Stimulated activated CD4-positive, alpha-beta T cell treated with anti-CD3 and anti-CD28 coated beads, Interleukin-4, amount 100 ng/mL, for 4 hours (primary cell): Measurements from ENCODE around the gene MYOT.
"Not testable (repeated sequence)": the region's sequence is repeated elsewhere in the genome, so short reads cannot be mapped to it uniquely, and the experiment has no call there.

Experiments used
- DNase-seq, 2 experiments: peaks; one replicate each; pipeline ENCODE4 v3.0.0-alpha.2; 2020

MYOT gene

DNA sequence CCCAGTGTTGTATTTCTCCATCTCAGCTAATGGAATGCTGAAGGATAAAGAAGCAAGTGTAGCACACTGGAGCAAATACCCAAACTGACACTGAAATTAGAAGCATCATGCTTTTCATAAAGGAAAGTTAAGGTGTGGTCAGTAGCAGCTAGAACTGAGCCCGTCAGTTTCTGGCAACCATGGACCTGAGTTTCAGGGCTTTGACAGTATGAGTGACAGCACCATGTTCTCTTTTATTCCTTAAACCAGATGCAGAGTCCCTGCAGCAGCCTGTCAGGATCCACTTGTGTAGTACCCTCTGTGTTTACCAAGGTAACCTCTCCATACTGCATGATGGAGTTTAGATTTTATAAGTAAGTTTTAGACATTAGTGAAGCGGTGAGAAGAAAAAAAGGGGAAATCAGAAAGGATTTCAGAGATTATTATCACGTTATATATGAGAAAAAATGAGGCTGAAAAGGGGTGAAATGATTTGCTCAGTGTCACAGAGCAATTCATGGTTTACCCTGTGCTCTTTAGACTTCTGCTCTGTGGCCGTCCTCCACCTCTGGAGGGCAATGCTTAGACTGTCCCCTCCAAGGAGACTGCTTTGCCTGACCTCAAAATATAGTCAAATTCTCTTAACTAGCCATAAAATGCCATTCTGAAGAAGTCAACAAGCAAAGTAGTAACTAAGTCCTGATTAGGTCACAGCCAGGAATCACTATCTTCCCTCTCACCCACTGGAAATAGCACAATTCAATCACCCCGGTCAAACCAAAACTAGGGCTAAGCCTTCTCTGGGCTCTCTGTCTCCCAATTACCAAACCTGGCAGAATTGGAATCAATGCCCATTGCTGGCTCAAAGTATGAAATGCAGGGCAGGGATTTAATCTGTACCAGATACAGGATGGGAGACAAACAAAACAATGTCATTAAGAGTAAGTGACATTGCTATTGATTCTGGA is 10.5 kb upstream of the MYOT start:
- no peak for DNase-seq

DNA sequence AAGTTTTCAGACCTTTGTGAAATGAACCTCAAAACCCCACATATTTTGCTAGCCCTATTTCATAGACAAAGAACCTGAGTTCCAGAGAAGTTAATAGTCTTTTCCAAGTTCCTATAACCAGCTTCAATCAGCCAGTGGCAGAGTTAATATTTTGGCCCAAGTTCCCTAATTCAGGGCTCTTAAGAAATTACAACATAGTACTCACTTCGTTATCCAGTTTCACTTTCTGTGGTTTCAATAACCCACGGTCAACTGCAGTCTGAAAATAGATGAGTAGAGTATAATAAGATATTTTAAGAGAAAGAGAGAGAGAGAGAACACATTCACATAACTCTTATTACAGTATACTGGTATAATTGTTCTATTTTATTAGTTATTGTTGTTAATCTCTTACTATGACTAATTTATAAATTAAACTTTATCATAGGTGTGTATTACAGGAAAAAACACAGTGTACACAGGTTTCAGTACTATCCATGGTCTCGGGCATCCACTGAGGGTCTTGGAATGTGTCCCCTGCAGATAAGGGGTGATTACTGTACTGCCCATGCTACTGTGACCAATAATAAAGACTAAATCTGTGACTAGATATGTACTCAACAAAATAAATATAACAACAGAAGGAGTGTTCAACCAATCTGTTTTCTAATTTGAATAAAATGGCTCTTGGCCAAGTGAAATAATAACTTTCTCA is 9.3 kb upstream of the MYOT start:
- no peak for DNase-seq

DNA sequence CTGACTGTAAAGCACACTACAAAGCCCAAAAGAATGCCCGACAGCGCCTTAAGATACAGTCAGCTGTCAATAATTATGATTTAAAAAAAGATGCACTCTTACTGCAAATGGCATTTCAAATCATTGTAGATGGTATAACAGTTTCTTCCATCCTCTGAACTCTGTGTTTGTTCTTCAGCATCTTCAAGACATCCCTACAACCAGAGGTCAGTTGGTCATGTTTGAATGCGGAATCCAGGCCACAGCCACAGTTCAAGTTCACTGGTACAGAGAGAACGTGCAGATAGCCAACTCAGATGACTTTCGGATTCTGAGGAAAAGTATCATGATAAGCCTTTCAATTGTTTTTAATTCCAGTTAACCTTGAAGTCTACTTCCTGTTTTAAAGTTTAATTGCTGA is 8.7 kb upstream of the MYOT start:
- no peak for DNase-seq

DNA sequence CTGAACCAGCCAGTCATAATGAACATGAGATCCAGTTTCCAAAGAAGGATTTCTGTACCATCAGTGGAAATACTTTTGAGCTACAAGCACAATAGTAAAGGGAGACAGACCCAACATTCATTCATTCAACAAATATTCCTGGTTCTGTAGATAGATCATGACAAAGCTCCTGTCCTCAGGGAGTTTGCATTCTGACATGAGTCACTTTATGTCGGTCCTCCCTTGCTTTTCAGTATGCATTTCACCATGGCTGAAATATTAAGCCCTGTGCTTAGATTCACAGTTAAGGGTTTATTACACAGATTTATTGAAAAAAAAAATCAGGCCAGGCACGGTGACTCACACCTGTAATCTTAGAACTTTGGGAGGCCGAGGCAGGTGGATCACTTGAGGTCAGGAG is 5.4 kb upstream of the MYOT start:
- DNase-seq, result no peak

GRCh38 chr5:137863653-137864052 is 4.0 kb upstream of the MYOT start:
- DNase-seq, result not testable (repeated sequence)

- no peak for DNase-seq
These were observed 895 bp upstream of the MYOT start for GRCh38 chr5:137866541-137867388.

- no peak for DNase-seq
These were observed 3.1 kb downstream of the MYOT start for GRCh38 chr5:137870647-137871339.

DNA sequence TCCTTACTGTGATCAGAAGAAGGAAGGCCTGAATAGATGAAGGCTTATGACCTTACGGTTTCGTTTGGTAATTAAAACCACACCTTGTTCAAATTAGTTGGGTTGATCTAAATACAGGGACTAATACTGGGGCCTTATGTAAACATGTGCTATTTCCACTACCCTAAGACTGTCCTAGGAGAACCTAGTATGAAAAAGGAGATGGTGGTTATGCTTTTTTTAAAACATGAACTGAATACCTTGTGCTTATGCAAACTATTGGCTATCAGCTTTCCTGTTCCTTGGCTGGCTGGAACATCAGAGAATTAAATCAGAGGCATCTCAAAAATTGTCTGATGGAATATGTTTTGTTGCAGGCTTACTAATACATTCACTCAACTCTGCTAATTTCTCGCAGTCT is 3.9 kb downstream of the MYOT start:
- DNase-seq, result no peak

- no peak for DNase-seq
These were observed 4.8 kb downstream of the MYOT start for GRCh38 chr5:137872466-137872865.

GRCh38 chr5:137876101-137876500 is 8.4 kb downstream of the MYOT start:
- DNase-seq, result no peak

- DNase-seq, result no peak
These were observed 12.7 kb downstream of the MYOT start for GRCh38 chr5:137880313-137880712.

DNA sequence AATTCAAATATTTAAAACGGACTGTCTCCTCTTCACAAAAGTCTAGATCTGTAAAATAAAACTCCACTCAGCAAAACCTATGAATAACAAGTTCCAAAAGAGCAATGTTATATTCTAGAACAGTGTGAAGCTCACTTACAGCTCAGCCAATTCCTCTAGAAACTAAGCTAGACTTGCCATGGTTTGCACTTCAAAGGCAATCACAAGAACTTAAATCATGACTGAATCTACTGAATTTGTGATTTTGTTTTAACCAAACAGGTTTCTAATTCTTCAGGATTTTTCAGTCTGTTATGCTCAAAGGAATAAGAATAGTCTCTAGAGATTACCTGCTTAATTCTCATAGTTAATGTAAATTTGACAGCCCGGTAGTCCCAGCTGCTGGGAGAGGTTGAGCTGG is 20.2 kb downstream of the MYOT start:
- no peak for DNase-seq

- DNase-seq, result no peak
These were observed 20.8 kb downstream of the MYOT start for GRCh38 chr5:137888466-137888862.

DNA sequence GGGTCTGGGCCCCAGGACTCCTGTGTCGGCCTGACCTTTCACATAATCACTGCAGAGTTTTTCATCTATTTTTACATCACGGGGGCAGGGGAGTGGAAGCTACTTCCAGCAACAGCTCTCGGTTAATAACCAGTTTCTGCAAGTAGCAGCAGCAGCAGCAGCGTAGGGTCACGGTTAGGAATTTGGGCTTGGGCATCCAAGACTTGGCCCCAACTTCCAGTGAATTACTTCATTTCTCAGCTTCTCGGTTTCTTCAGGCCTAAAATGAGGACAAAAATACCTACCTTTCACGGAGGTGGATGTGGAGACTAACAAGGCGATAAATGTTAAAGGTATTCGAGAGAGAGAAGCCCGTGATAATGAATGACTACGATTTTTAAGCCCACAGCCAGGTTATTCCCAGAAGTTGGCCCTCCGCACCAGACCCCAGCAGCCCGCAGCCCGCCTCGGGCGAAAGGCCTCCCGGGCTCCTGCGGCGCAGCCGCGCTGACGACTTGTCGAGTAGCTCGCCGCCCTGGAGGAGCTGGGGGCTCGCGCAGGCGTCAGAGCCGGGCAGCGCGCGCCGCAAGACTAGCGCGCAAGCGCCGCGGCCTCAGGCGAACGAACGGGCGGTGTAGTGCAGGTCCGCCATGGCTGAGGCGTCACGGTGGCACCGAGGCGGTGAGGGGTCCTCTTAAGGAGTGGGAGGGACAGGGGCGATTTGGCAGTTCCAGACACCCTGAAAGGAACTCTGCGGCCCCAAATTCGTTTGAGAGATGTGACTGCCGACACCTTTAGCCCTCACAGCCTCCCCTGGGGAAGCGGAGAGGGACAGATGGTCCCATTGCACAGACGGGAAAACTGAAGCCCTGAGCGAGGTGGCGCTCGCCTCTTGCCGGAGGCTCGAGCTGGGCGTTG is 21.5 kb downstream of the MYOT start, which contains the start of gene PKD2L2:
TSS of gene PKD2L2 (plus strand) at position 595 of the 897 bp plus-strand sequence. CDS start at position 630, 35 bp downstream.
- DNase-seq, result peak; percentile 81 to 83

DNA sequence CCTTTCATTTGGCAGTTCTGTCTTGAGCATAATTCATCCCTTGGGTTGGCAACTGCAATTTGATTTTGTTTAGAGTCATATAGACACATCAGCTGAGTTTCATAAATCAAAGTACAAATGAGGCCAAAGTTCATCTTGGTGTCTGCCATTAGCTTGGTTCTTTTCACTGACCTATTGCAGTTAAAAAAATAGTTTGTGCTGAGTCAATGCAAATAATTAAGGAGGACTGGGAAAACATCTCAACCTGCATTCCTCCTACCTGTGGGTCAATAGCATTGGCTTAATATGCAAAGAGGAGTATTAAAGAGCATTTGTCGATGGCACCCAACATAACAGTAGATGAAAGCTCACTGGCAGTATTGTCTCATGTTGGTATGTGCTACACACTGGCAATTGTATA is 23.2 kb downstream of the MYOT start:
- DNase-seq, result no peak

DNA sequence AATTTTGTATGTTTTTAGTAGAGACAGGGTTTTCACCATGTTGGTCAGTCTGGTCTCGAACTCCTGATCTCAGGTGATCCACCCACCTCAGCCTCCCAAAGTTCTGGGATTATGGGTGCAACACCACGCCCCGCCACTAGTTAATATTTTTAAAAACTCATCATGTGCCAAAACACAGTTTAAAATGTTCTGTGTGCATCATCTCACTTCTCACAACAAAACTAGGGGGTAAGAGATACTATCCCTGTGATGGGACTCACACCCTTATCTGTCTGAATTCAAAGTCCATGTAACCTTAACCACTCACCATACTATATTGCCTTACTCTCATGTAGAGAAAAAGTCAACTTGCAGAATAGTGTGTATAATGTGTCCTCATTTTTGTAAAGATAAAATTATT is 24.2 kb downstream of the MYOT start:
- no peak for DNase-seq

GRCh38 chr5:137894586-137894985 is 26.9 kb downstream of the MYOT start:
- no peak for DNase-seq

GRCh38 chr5:137896560-137896959 is 28.9 kb downstream of the MYOT start:
- no peak for DNase-seq

GRCh38 chr5:137899493-137899892 is 31.8 kb downstream of the MYOT start:
- DNase-seq, result no peak

GRCh38 chr5:137901011-137901817 is 33.6 kb downstream of the MYOT start:
- no peak for DNase-seq
